HG03280 (cell line): Measurements from ENCODE around the gene CDHR1.
"Not testable (repeated sequence)": the region's sequence is repeated elsewhere in the genome, so short reads cannot be mapped to it uniquely, and the experiment has no call there.

Source experiments
- ATAC-seq: cut with Tn5 transposase; IDR thresholded peaks from one replicate; pipeline ENCODE4 v1.9.1; 2021; ENCODE audit warnings: mild to moderate bottlenecking, moderate library complexity; ENCODE audit not compliant: unreplicated experiment

The CDHR1 gene

DNA sequence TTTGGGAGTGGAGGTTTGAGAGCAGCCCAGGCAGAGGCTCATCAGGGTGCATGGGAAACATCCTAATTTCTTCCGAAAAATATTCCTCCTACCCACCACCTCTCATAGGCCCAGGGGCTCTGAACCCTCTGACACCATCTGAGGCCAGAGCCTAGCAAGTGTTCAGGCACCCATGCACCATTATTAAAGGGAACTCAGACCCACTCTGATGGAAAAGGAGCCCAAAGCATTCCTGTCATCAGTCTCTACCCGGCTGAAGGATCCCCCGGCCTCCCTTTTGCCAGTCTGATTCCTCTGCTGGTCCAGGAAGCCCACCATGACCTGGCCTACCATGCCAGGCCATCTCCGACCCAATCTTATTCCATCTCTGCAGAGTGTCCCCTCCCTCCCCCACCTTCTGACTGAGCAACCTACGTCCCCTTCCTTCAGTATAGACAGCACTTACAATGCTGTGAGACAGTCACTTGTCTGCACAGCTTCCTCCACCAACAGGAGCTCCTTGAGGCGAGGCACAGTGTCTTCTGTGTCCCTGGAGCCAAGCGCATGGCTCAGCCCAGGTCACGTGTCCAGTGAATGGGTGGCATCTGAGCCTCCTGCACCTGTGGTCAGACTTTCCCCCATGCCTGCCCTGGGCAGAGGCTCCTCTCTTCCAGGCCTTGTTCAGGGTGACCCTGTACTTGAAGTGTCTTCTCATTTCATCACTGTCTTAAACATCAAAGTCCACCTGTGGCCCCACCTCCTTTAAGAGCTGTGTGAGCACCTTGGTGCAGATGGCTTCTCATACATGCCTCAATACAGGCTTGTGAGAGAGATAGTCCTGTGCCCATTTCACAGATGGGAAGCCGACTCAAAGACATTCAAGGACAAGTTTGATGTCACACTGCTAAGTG, 21.6 kb upstream of the CDHR1 start:
- ATAC-seq, result peak; percentile 43

DNA sequence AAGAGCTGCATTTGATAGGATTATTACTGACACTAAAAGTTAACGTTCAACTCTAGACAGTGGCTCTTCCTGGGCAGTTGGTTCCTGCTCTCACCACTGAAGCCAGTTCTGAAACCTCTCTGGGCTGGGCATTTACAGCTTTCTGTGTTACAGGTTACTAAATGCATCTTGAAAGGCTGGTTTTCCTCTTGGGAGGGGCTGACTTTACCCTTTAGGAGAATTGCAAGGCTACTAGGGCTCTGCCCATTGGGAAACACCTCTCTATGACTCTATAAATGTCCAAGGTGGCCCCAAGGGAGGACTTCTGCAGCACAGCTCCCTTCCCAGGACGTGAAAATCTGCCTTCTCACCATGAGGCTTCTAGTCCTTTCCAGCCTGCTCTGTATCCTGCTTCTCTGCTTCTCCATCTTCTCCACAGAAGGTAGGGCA, 20.8 kb upstream of the CDHR1 start, which contains the start of gene GPR15LG:
Gene GPR15LG (plus strand): TSS at position 301 of the 429 bp plus-strand sequence. CDS start 51 bp downstream, at position 352.
- no peak for ATAC-seq

DNA sequence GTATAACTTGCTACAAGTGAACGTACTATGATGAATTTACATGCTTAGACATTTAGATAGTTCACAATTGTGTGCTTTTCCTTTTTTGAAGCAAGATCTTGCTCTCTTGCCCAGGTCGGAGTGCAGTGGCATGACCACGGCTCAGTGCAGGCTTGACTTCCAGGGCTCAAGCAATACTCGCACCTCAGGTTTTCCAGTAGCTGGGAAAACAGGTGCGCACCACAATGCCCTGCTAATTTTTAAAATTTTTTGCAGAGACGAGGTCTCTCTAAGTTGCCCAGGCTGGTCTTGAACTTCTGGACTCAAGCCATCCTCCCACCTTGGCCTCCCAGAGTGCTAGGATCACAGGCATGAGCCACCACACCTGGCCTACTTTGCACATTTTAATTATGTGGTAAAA, 18.9 kb upstream of the CDHR1 start:
- ATAC-seq, result no peak

DNA sequence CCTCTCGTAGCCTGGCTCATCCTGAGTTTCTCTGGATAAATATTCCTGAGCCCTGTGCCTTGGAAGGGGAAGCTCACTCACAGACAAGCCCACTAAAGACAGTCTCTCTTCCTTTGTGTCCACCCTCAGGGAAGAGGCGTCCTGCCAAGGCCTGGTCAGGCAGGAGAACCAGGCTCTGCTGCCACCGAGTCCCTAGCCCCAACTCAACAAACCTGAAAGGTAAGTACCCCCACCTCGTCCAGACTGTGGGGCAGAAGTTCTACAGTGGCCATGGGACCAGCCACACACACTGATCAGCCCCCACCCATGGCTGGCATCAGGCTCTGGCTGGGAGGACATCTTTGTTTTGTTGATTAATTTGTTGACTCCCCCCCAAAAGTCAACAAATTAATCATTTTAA, 18.0 kb upstream of the CDHR1 start:
- ATAC-seq, result no peak

DNA sequence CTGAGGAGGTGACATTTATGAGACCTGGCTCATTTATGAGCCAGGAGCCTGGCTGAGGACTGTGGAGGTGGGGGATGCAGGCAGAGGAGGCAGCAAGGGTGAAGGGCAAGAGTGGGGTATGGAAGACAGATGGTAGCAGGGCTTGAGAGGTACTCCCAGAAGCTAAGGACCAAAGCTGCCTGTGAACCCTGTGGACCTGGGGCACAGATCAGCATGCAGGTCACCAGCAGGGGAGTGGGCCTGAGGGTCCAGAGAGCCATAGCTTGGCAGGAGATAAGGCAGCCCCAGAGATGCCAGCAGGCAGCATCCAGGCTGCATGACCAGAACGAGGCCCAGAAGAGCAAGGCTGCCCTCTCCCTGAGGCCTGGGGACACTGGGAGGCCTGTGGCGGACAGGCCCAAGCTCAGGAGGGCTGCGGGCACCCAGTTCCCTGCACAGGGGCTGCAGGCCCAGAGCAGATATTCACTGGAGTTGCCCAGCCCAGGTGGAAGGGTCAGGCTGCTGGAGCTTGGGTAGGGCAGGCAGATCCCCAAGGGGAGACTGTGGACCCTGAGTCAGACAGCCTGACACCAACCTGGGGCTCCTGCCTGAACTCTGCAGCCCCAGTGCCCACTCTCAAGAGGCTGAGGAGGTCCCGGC, 17.4 kb upstream of the CDHR1 start:
- ATAC-seq, result no peak

DNA sequence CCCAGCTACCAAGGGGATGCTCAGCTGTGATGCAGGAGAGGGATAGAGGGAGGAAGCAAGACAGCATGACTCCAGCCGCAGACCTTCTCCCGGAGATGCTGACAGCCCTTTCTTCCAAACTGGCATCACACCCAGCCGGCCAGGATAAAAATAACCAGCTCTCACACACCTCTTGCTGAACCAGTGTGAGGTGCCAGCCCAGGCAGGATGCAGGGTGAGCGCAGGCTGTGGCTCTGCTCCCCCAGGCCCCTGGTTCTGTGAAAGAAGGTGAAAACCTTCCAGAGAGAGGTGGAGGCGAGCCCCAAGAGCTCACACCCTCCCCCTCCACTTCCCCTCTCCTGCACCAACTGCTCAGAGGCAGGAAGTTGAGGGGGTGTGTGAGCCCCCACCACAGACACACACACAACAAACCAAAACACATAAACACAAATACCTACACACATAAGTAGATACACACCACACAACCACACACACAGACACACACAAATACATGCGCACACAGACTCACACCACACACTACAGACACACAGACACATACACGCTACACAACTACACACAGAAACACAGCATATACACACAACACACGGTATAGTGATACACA, 16.7 kb upstream of the CDHR1 start:
- no peak for ATAC-seq

DNA sequence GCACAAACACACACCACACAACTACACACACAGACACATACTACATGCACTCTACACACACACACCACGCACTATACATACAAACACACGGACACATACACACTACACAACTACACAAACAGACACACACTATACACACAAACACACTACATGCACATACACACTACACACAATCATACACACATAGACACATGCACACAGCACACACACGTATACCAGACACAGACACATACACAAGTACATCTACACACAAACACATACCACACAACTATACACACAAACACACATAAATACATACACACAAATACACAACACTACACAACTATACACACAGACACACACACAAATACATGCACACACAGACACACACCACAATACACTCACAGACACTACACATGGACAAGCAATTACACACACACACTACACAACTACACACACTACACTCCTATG, 16.2 kb upstream of the CDHR1 start:
- no peak for ATAC-seq

- ATAC-seq, result peak; percentile 89
Observed at GRCh38 chr10:84179059-84179710, 15.2 kb upstream of the CDHR1 start.

DNA sequence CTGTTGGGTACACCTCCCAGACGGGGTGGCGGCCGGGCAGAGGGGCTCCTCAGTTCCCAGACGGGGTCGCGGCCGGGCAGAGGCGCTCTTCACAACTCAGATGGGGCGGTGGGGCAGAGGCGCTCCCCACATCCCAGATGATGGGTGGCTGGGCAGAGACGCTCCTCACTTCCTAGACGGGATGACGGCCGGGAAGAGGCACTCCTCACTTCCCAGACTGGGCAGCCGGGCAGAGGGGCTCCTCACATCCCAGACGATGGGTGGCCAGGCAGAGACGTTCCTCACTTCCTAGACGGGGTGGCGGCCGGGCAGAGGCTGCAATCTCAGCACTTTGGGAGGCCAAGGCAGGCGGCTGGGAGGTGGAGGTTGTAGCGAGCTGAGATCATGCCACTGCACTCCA, 14.0 kb upstream of the CDHR1 start:
- not testable (repeated sequence) for ATAC-seq

GRCh38 chr10:84181631-84182030, 12.7 kb upstream of the CDHR1 start:
- no peak for ATAC-seq

- no peak for ATAC-seq
Observed at GRCh38 chr10:84184517-84184916, 9.8 kb upstream of the CDHR1 start.

- no peak for ATAC-seq
Observed at GRCh38 chr10:84185526-84186175, 8.7 kb upstream of the CDHR1 start.

DNA sequence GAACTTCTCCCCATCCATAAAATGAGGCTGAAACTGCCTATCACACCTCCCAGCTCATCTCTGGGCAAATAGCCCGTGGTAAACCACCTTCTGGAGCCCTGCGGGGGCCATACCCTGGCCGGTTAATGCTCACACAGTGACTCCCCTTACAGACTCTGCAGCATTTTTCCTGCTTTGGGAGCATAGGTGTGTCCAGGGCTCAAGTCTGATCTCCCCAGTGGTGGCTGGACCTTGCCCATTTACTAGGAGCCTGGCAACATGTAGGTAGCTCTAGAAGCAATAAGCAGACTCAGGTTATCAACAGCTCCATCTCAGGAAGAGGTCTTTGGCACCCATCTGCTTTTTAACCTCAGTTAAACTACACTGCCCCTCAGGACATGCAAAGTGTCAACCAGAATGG, 5.5 kb upstream of the CDHR1 start:
- no peak for ATAC-seq

DNA sequence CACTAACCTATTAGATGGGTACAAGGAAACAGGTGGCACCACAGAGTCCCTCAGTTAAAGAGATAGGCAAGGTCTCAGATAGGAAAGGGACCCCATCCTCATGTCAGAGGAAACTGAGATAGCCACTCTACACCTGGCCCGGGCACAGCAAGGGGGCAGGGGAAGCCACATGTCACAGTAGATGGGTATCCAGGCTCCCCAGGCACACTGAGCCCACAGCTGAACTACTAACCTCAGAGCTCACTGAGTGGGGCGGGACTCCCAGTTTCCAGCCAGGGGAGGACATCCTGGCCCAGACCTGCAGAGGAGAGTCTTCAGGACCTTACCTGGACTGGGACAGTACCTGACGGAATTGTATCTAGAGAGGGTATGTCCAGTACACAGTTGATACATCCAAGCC, 3.7 kb upstream of the CDHR1 start:
- ATAC-seq, result no peak

- no peak for ATAC-seq
Observed at GRCh38 chr10:84191106-84191505, 3.2 kb upstream of the CDHR1 start.

GRCh38 chr10:84193327-84193726, 1.0 kb upstream of the CDHR1 start:
- ATAC-seq, result no peak

GRCh38 chr10:84193846-84194423, 402 bp upstream of the CDHR1 start:
- ATAC-seq, result no peak

GRCh38 chr10:84195044-84195830, 900 bp downstream of the CDHR1 start:
- no peak for ATAC-seq

GRCh38 chr10:84196083-84196482, 1.7 kb downstream of the CDHR1 start:
- ATAC-seq, result no peak

DNA sequence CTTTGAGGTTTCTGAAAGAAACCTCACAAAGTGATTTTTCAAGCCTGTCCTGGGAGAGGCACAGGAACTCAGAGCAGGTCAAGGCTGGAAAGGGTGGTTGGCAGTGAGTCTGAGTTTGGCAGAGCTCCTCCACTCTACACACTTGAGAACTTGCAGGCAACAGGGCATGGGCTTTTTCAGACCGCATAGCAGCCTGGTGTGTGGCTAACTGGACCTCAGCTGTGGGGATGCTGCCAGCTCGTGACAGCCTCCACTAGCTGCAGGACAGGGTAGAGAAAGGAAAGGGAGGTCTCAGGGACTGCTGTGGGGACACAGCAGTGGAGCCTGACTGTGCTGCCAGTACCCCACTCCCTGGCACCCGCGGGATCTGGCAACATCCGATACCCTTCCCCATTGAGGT, 2.6 kb downstream of the CDHR1 start:
- no peak for ATAC-seq
